GM23248 (cell line): ENCODE measurements around the gene KCTD14.

Experiments
- EZH2 ChIP-seq: fragments of 200-600 bp; sonication (generic); IDR thresholded peaks from 2 replicates; pipeline ENCODE4 v1.6.1; 2018; ENCODE audit warnings: antibody characterized with exemption, mild to moderate bottlenecking; ENCODE audit not compliant: insufficient read depth, poor library complexity, severe bottlenecking
- EZH2phosphoT487 ChIP-seq: fragments of 200-600 bp; sonication (generic); IDR thresholded peaks from 2 replicates; pipeline ENCODE4 v1.6.1; 2018; ENCODE audit warnings: antibody characterized with exemption, moderate library complexity, mild to moderate bottlenecking, low read depth; ENCODE audit not compliant: insufficient read depth

- TF ChIP-seq EZH2phosphoT487: no peak
- no peak for TF ChIP-seq EZH2
Observed at GRCh38 chr11:78027759-78028158, 4.7 kb upstream of the KCTD14 start.
